ENCODE data around the gene MINDY4.

The MINDY4 gene

DNA sequence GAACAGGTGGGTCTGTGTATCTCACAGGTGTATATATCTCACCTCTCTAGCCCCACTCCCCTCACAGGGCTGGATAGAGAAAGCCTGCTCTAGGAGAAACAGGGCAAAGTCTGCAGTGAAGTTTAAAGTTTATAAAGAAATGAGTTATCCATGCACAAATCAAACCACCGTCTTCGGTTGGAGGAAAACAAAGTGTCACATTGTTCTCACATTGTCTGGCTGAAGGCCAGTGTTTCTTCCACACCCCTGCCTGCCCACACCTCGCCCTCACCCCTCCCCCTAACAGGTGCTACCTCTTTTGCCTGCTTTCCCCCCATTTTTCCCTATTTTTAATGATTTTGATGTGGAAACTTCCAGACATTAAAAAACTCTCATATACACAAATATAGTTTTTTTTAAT is 166.2 kb downstream of the MINDY4 start:
- TF ChIP-seq, protein P1, sequence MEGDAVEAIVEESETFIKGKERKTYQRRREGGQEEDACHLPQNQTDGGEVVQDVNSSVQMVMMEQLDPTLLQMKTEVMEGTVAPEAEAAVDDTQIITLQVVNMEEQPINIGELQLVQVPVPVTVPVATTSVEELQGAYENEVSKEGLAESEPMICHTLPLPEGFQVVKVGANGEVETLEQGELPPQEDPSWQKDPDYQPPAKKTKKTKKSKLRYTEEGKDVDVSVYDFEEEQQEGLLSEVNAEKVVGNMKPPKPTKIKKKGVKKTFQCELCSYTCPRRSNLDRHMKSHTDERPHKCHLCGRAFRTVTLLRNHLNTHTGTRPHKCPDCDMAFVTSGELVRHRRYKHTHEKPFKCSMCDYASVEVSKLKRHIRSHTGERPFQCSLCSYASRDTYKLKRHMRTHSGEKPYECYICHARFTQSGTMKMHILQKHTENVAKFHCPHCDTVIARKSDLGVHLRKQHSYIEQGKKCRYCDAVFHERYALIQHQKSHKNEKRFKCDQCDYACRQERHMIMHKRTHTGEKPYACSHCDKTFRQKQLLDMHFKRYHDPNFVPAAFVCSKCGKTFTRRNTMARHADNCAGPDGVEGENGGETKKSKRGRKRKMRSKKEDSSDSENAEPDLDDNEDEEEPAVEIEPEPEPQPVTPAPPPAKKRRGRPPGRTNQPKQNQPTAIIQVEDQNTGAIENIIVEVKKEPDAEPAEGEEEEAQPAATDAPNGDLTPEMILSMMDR (conservative IDR thresholded peaks at IDR 0.05; ENCODE audit: low read length): no peak

DNA sequence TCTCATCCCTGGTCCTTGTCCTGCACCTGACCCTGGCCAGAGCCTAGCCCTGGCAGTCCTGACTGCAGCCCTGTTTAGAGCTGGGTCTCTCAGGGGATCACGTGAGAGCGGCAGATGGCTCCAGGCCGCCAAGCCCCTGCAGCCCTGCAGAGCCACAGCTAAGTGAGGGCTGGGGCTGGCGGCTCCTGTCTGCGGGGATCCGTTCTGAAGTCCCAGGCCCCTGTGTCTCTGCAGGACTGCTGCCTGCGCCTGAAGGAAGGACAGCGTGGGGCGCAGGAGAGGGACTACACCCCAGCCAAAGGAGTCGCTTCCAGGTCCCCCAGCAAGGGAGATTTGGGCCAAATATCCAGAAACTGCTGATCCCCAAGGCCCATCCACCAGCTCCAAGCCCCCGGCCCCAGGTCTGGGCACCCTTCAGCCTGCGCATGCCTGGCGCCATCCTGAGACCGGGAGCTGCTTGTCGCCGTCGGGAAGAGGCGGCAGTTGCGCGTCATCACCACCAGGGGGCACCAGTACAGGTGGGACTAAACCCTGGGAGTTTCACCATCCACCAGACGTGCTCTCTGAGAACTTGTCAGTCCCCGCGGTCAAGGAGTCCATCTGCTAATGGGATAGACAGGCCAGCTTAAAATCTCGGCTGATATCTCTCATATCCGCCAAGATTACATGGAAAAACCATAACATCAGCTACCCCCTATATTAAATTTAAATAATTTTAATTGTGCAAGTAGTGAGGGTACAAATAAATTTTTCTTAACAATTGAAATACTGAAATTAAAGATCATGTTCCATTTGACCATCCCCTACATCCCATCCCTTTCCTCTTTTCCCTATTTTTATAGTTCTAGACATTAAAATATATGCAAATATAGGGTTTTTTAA is 167.5 kb downstream of the MINDY4 start:
- TF ChIP-seq, protein P1 (conservative IDR thresholded peaks at IDR 0.05; ENCODE audit: low read length): peak; percentile 95
- DNase-seq (ENCODE audit: low read depth): peak; percentile 59
- H3K4me3 ChIP-seq (ENCODE audit: low read length): no peak overlapping the region

More for the DNA sequence above, 166.2 kb downstream of the MINDY4 start:
- no peak overlapping the region for H3K4me3 ChIP-seq (ENCODE audit: low read length)
- DNase-seq (ENCODE audit: low read depth): no peak

DNA sequence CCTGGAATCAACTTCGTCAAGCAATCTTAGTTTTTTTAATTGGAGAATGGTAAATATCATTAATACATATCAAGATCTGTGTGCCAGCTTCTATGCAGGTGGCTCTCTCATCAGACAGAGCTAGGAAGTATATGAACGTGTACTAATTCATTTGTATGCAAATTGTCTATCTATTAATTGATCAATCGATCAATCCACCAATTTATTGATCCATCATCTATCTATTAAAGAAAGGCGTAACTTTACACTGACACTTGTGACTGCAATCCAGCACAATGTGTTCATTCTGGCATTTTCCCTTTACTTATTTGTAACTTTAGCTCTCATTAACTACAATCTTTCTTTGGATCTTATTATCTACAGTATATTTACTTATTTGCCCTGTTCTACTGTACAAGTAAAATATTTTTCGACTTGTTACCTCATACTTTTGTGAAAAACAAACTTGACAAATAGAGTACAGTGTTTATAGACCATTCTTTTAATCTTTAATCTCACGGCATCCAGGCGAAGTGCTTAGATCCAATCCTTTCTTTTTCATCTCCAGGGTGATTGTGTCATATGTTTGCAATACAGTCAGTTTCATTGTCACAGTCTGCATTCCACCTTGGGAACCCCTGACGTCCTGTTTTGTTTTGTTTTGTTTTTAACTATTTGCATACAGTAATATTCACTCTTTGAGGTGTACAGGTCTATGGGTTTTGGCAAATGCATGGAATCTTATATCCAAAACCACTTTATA is 170.5 kb downstream of the MINDY4 start:
- TF ChIP-seq, protein P1 (conservative IDR thresholded peaks at IDR 0.05; ENCODE audit: low read length): no peak
- no peak for DNase-seq (ENCODE audit: low read depth)
- H3K4me3 ChIP-seq (ENCODE audit: low read length): no peak overlapping the region
